GM12873 (cell line): ENCODE data around the gene PRDM1.

Source experiments
- CTCF ChIP-seq: IDR thresholded peaks from 2 replicates; pipeline ENCODE4 v1.5.1; 2012; ENCODE audit warnings: low read depth, mild to moderate bottlenecking, moderate library complexity, low read length, control low read depth; ENCODE audit not compliant: insufficient read depth; ENCODE audit errors: missing control alignments

Gene PRDM1

DNA sequence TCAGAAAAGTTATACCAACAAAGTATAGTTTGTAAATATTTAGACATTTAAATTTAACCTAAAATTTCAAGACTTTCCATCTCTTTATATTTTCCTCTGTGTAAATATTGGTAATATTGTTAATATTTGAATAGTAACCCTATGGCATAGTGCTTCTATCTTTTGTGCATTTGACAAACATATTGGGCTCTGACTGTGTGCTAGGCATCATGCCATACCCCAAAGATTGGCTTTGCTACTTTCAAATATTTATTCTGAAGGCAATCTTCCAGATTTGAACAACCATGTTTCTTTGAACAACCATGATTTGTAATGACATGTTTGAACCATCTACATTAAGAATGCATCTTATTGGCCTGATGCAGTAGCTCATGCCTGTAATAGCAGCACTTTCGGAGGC, 15.5 kb upstream of the PRDM1 start:
- TF ChIP-seq CTCF: no peak

- TF ChIP-seq CTCF: no peak
Measured at GRCh38 chr6:106072501-106073090, 13.5 kb upstream of the PRDM1 start.

DNA sequence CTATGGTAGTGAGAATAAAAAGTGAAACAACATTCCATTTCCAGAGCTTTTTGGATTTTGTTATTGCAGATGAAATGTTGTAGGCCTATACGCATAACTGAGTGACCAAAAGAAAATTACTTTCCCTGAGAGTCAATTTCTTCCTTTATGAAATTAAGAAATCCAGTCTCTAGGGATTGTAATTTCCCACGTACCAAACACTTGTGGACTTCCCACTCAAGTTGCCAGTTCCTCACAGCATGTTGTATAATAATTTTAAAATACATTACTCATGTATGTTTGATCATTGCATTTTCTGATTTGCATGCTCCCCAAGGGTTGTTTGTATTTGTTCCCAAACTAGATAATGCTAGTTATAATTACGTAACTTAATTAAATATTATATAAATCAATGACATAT, 12.0 kb upstream of the PRDM1 start:
- TF ChIP-seq CTCF: no peak

DNA sequence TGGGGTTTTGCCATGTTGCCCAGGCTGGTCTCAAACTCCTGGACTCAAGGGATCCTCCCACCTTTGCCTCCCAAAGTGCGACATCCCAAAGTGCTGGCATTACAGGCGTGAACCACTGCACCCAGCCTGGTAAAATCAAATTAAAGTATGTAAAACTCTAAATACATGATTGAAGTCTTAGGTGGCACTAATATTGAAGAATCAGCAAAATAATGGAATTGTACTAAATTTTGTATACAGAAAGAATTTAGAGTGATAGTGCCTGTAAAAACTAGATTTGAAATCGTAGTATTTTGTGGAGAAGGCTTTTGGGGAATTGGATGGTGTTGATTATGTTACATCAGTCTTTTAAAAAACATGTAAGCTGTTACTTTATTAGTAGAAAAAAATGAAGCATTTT, 10.0 kb upstream of the PRDM1 start:
- TF ChIP-seq CTCF: no peak

- no peak for TF ChIP-seq CTCF
Measured at GRCh38 chr6:106077170-106077569, 9.0 kb upstream of the PRDM1 start.

DNA sequence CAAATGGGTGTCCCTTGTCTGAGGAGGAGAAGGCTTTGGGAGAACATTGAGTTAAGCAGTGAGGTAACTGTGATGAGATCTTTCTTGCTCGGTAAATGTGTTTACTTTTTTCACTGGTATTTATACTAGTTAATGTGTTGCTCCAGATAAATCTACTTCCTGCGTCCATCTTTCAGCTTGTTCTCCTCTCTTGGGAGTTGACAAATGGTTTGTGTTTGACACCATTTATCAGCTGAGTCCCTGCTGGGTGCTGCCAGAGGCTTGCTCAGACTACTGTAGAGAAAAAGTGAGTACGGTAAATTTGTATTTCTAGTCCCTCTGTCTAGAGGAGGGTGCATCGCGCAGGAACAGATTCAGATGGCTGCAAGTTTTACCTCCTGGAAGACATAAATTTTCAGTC, 8.3 kb upstream of the PRDM1 start:
- no peak for TF ChIP-seq CTCF

DNA sequence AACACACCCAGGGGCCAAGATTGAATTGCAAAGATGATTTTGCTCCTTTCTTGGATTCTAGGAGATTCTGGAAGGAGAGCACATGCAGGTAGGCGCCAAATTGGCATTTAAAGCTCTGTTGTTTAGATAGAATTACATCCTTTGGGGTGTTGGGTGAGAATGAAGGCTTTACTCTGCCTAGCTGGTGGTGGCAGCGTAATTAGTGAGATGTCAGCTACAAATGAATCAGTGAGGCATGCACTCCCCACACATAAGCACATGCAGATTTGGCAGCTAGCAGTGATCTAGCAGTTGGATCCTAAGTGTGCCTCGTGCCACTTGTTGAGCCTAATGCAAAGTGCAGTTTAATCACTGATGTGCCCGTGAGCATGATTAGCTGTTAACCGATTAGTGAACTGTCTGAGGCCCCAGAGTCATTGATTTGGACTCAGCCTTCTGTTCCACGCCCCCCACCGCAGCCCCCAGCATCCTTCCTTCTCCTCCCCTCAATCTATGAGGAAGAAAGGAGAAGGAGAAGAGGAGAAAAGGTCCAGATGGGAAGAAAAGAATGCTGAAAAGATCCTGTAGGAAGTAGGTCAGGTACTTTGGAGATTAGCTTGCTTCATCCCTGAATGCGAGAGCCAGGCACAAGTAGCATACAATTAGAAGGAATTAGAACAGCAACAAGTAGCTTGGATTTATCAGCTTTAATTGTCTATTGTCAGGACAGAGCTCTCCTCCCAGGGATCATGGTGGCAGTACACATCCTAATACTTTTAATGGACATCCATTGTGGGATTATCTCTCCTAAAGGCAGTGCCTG, 6.0 kb upstream of the PRDM1 start:
- TF ChIP-seq CTCF: no peak
